Activated CD8-positive, alpha-beta T cell treated with anti-CD3 and anti-CD28 coated beads for 36 hours (primary cell): ENCODE results near the gene NDUFA12. TPM values are rescaled to one million over a fixed set of nuclear protein-coding genes. Genes with fewer than 3 reads are reported as not detected.
"Not testable (repeated sequence)": the region's sequence is repeated elsewhere in the genome, so short reads cannot be mapped to it uniquely, and the experiment has no call there.

Experiments used
- ATAC-seq: fragments of 200-7000 bp; cut with Tn5 transposase; one replicate; pipeline ENCODE4 v1.10.0; 2021; ENCODE audit warnings: mild to moderate bottlenecking, moderate library complexity
- CTCF ChIA-PET: fragments of 350-600 bp; sonication (Branson Sonifier 250); formaldehyde crosslinking; loops from one replicate; lab custom pipeline; 2021; ENCODE audit warnings: antibody characterized with exemption; lab: Charles Lee
- POLR2A ChIA-PET: fragments of 350-600 bp; sonication (Branson Sonifier 250); formaldehyde crosslinking; loops from one replicate; lab custom pipeline; 2021; ENCODE audit warnings: antibody characterized with exemption; lab: Charles Lee
- DNase-seq: peaks from one replicate; pipeline ENCODE4 v3.0.0-alpha.2; 2020
- H3K27ac Mint-ChIP-seq: one replicate; pipeline ENCODE4 v1.8.0; 2021; ENCODE audit warnings: mild to moderate bottlenecking, mixed read lengths
- H3K27me3 Mint-ChIP-seq: one replicate; pipeline ENCODE4 v1.8.0; 2021; ENCODE audit warnings: mixed read lengths
- H3K36me3 Mint-ChIP-seq: one replicate; pipeline ENCODE4 v1.8.0; 2021; ENCODE audit warnings: low read depth, mixed read lengths
- H3K4me1 Mint-ChIP-seq: one replicate; pipeline ENCODE4 v1.8.0; 2021; ENCODE audit warnings: low read depth, mixed read lengths
- H3K4me3 Mint-ChIP-seq: one replicate; pipeline ENCODE4 v1.8.0; 2021; ENCODE audit warnings: mild to moderate bottlenecking, moderate library complexity, mixed read lengths
- H3K9me3 Mint-ChIP-seq: one replicate; pipeline ENCODE4 v1.8.0; 2021; ENCODE audit warnings: mixed read lengths
- intact Hi-C: fragments of 100-400 bp; cut with micrococcal nuclease; formaldehyde crosslinking; loops from one replicate; pipeline ENCODE4 v1.10.0; 2022
- total RNA-seq, 2 experiments: library from RNA; stranded (reverse); gene quantifications; one replicate each; pipeline ENCODE4 v1.2.3, GENCODE V29; 2021
- TF ChIP-seq, protein P1 (sequence below): fragments of 200-600 bp; IDR thresholded peaks from one replicate; pipeline ENCODE4 v1.8.0; 2022; ENCODE audit warnings: antibody characterized with exemption, mild to moderate bottlenecking

The NDUFA12 gene
- total RNA-seq, 2 experiments from 2014 or later = 123 to 128 TPM

DNA sequence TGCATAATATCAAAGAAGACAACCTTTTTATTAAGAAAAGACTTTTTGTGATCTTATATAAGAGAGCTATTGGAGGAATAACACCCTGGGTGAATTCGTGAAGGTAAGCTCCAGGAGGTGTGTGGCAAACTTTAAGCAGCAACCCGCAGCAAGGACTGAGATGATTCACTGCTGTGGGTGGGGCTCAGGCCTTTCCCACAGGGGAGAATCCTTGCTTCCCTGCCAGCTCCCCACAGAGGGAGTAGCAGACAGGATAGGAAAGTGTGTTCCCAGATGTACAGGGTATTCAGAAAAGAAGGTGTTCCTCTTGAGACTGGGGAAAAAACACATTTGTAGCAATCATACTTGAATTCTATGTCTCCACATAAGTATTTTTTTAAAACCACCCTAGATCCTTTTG lies 9.2 kb downstream of the NDUFA12 start:
- Mint-ChIP-seq H3K36me3 (peaks cover 35% of the 10 kb centered on the region), H3K9me3 (no peaks in the 10 kb centered on the region), H3K27ac (no peak overlapping the region), H3K4me1 (peaks cover 48% of the 10 kb centered on the region), H3K27me3 (no peaks in the 10 kb centered on the region), H3K4me3 (no peak overlapping the region)
- ChIA-PET CTCF (interaction anchor here (0.7 to 0.8 kb wide), 2 partner anchors 11 to 14 kb away, joined by 3 read pairs; no protein-coding TSS in a partner anchor), POLR2A (interaction anchor here (2.5 kb wide), 1 partner anchor 9 kb away, joined by 7 read pairs; the partner anchor contains the start of gene NDUFA12)
- DNase-seq (no peak), ATAC-seq (no peak)
- TF ChIP-seq, protein P1, sequence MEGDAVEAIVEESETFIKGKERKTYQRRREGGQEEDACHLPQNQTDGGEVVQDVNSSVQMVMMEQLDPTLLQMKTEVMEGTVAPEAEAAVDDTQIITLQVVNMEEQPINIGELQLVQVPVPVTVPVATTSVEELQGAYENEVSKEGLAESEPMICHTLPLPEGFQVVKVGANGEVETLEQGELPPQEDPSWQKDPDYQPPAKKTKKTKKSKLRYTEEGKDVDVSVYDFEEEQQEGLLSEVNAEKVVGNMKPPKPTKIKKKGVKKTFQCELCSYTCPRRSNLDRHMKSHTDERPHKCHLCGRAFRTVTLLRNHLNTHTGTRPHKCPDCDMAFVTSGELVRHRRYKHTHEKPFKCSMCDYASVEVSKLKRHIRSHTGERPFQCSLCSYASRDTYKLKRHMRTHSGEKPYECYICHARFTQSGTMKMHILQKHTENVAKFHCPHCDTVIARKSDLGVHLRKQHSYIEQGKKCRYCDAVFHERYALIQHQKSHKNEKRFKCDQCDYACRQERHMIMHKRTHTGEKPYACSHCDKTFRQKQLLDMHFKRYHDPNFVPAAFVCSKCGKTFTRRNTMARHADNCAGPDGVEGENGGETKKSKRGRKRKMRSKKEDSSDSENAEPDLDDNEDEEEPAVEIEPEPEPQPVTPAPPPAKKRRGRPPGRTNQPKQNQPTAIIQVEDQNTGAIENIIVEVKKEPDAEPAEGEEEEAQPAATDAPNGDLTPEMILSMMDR = no peak
- intact Hi-C loops = no loop called here

DNA sequence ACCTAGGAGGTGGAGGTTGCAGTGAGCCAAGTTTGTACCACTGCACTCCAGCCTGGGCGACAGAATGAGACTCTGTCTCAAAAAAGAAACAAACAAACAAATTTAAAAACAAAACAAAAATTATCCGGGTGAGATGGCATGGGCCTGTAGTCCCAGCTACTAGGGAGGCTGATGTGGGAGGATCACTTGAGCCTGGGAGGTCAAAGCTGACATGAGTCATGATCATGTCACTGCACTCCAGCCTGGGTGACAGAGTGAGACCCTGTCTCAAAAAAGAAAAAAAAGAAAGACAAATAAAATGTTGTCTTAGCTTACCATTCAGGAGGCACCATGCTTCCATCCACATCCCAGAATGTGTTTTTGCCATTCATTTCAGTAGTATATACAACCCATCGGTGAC lies 9.6 kb downstream of the NDUFA12 start:
- DNase-seq, H3K4me3 Mint-ChIP-seq, H3K27me3 Mint-ChIP-seq, ATAC-seq, intact Hi-C loops, H3K27ac Mint-ChIP-seq, H3K9me3 Mint-ChIP-seq: not testable (repeated sequence)
- Mint-ChIP-seq H3K4me1 (peaks cover 48% of the 10 kb centered on the region), H3K36me3 (peaks cover 33% of the 10 kb centered on the region)
- ChIA-PET CTCF (interaction anchor here (0.7 kb wide), 1 partner anchor 11 kb away, joined by 3 read pairs; no protein-coding TSS in a partner anchor), POLR2A (interaction anchor here (2.5 kb wide), 1 partner anchor 10 kb away, joined by 7 read pairs; the partner anchor contains the start of gene NDUFA12)

DNA sequence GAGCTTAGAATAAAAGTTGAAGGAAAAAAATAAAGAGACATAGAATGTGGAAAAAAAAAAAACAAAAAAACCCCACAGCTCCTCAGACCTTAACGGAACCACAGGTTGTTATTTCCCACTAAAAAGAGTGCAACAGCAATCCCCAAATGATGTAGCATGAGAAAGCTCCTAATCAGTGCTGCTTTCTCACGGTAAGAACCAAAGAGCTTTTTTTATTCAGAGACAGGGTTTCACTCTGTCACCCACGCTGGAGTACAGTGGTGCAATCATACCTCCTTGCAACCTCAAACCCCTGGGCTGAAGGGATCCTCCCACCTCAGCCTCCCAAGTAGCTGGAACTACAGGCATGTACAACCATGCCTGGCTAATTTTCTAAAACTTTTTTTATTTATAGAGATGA lies 13.3 kb downstream of the NDUFA12 start:
- H3K4me1 Mint-ChIP-seq = peaks cover 56% of the 10 kb centered on the region
- ChIA-PET CTCF (interaction anchor here (1.5 to 2.3 kb wide), 2 partner anchors 24 to 83 kb away, joined by 3 to 7 read pairs; partner anchors contain the start of gene NR2C1), POLR2A (interaction anchor here (1.2 to 1.7 kb wide), 2 partner anchors 13 to 149 kb away, joined by 3 to 10 read pairs; partner anchors contain the start of gene NDUFA12)
- H3K4me3 Mint-ChIP-seq = no peak overlapping the region
- intact Hi-C loops = no loop called here
- H3K36me3 Mint-ChIP-seq = peaks cover 43% of the 10 kb centered on the region
- TF ChIP-seq, protein P1 = no peak
- H3K9me3 Mint-ChIP-seq = no peaks in the 10 kb centered on the region
- DNase-seq (no peak), ATAC-seq (no peak)
- no peaks in the 10 kb centered on the region for H3K27me3 Mint-ChIP-seq
- peak overlapping the region; percentile 30 for H3K27ac Mint-ChIP-seq

DNA sequence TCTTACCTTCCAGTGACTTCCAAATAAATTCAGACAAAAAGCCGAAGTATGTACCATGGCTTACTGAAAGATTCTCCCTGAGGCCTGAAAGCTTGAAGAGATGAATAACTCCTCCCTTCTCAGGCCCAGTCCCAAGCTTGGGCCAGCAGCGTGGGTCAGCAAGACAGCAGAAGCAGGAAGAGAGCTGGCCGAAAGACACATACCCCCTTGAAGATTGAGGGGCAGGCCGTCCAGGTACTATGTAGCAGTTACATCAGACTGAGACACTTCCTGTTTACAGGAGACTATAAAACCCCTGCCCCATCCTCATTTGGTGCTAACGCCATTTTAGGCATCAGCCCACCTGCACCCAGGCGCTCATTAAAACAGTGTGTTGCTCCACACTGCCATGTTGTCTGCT lies 15.0 kb downstream of the NDUFA12 start:
- Mint-ChIP-seq H3K27ac (peak overlapping the region; percentile 69), H3K4me1 (peaks cover 49% of the 10 kb centered on the region), H3K9me3 (no peaks in the 10 kb centered on the region), H3K27me3 (no peaks in the 10 kb centered on the region), H3K36me3 (peaks cover 47% of the 10 kb centered on the region), H3K4me3 (no peak overlapping the region)
- no peak for DNase-seq
- CTCF ChIA-PET = interaction anchor here (0.5 to 1.1 kb wide), 3 partner anchors 115 to 886 kb away, joined by 3 to 4 read pairs (median 3); no protein-coding TSS in a partner anchor
- no peak for ATAC-seq
- POLR2A ChIA-PET = interaction anchor here (0.8 kb wide), 1 partner anchor 16 kb away, joined by 3 read pairs; no protein-coding TSS in a partner anchor
- intact Hi-C loops = no loop called here
- TF ChIP-seq, protein P1 = no peak

DNA sequence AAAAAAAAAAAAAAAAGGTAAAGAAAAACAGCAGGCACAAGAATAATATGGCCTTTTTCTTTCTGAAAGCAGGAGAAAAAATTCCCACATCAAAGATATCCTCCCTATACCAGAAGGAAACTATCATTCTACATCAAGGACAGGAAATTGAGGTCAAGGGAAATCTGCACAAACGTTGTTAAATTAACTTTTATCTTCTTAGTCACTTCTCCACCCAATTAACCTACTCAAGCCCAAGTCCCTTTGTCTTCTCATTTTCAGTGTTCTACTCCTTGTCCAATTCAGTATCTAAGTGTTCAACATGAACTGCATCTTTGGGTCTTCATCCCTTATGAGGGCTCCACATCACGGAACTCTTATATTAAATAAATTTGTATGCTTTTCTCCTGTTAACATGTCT lies 15.7 kb downstream of the NDUFA12 start:
- CTCF ChIA-PET = no interaction called here
- no peaks in the 10 kb centered on the region for H3K9me3 Mint-ChIP-seq
- H3K36me3 Mint-ChIP-seq = peaks cover 47% of the 10 kb centered on the region
- POLR2A ChIA-PET = interaction anchor here (0.8 to 1.8 kb wide), 2 partner anchors 15 to 16 kb away, joined by 3 to 7 read pairs; partner anchors contain the start of gene NDUFA12
- H3K4me3 Mint-ChIP-seq = no peak overlapping the region
- peak overlapping the region; percentile 59 for H3K27ac Mint-ChIP-seq
- TF ChIP-seq, protein P1 = no peak
- no peak for DNase-seq
- H3K27me3 Mint-ChIP-seq = no peaks in the 10 kb centered on the region
- H3K4me1 Mint-ChIP-seq = peaks cover 54% of the 10 kb centered on the region
- ATAC-seq = peak; percentile 52
- intact Hi-C loops = no loop called here
